VCaP (cell line): ENCODE data around the gene CDIPT.
A peak's percentile ranks its signal among the peaks of the same experiment; 100 is the strongest.

ENCODE experiments used
- H3K27ac ChIP-seq: fragments of 450-650 bp; 2 replicates; pipeline ENCODE4 v1.5.1; 2017
- TF ChIP-seq, protein P1 (sequence below): fragments of 450-650 bp; conservative IDR thresholded peaks from 2 replicates; pipeline ENCODE4 v1.5.1; 2017; ENCODE audit warnings: mild to moderate bottlenecking, moderate library complexity

Gene CDIPT

GRCh38 chr16:29811170-29811895 lies 51.7 kb downstream of the CDIPT start:
- H3K27ac ChIP-seq = peak overlapping the region; percentile 92
- TF ChIP-seq, protein P1, sequence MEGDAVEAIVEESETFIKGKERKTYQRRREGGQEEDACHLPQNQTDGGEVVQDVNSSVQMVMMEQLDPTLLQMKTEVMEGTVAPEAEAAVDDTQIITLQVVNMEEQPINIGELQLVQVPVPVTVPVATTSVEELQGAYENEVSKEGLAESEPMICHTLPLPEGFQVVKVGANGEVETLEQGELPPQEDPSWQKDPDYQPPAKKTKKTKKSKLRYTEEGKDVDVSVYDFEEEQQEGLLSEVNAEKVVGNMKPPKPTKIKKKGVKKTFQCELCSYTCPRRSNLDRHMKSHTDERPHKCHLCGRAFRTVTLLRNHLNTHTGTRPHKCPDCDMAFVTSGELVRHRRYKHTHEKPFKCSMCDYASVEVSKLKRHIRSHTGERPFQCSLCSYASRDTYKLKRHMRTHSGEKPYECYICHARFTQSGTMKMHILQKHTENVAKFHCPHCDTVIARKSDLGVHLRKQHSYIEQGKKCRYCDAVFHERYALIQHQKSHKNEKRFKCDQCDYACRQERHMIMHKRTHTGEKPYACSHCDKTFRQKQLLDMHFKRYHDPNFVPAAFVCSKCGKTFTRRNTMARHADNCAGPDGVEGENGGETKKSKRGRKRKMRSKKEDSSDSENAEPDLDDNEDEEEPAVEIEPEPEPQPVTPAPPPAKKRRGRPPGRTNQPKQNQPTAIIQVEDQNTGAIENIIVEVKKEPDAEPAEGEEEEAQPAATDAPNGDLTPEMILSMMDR = no peak

- peak overlapping the region; percentile 92 for H3K27ac ChIP-seq
- TF ChIP-seq, protein P1 = no peak
Observed at GRCh38 chr16:29810699-29811169, 52.3 kb downstream of the CDIPT start.

DNA sequence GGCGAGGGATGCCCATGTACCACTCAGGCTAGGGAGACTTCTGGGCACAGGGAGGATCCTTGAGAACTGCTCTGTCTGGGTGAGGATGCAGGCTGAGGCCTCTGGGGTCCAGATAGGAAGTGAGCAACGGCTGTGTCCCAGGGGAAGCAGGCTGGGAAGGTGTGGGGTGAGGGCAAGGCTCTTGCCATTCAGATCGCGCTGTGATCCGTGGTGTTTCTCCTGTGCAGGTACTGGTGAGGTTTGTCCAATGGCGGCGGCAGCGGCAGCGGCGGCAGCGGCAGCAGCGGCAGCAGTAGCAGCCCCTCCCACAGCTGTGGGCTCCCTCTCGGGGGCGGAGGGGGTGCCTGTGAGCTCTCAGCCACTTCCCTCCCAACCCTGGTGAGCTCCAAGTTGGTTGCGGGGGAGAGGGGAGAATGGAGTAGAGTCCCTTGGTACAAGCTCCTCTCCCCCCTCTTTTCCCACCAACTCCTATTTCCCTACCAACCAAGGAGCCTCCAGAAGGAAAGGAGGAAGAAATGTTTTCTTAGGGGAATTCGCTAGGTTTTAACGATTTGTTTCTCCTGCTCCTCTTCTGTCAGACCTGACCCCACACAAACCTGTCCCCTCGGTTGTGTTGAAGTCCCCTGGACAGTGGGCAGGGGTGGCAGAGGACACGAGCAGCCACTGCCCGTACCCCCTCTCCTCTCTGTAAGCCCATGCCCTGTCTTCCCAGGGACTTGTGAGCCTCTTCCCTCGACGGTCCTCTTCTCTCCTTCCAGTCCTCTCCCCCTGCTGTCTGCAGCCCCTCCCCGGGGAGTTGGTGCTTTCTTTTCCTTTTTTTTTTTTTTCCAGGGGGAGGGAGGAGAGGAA lies 53.0 kb downstream of the CDIPT start:
- TF ChIP-seq, protein P1 = no peak
- H3K27ac ChIP-seq = peak overlapping the region; percentile 92

DNA sequence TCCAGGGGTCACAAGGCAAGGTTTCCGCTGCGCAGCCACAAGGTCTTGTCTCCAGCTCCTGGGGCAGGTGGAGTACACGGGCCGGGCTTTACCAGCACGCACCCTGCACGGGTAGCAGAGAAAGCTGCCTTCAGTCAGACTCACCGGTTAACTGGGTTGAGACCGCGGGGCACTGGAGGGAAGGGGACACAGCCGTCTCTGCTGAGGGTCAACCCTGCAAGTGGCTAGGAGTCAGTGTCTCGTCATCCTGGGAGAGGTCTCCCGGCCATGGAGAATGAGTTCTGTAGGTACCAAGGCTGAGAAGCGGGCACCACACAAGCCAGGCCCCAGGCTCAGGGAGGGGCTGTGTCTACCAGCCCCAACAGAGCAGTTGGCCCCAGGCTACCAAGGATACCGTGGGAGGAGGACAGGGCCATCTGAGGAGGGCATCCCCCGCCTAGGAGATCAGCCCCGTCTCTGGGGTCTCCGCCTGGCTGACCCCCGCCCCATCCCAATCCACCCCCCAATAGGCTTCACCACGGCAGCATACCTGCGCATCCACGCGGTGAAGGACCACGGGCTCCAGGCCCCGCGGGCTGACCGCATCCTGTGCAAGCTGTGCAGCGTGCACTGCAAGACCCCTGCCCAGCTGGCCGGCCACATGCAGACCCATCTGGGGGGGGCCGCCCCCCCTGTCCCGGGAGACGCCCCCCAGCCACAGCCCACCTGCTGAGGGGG lies 53.8 kb downstream of the CDIPT start:
- peak overlapping the region; percentile 92 for H3K27ac ChIP-seq
- TF ChIP-seq, protein P1 = no peak
